ENCODE measurements around the gene MED15. TPM values are rescaled to one million over a fixed set of nuclear protein-coding genes. Genes with fewer than 3 reads are reported as not detected.

Gene MED15
- total and polyA plus RNA-seq, 4 donors, result 23.5 to 119 (median 96.9) TPM

- intact Hi-C loops (cut with DNase I), result no loop called here
- peaks cover 0 to 3% of the 10 kb centered on the region in 2 donors for H3K36me3 ChIP-seq (ENCODE audit: control insufficient read depth in 1 of 2, insufficient read depth in 2 of 2, low read length in 1 of 2)
- peaks cover 0 to 8% of the 10 kb centered on the region in 2 donors for H3K4me1 ChIP-seq (ENCODE audit: control insufficient read depth in 1 of 2, insufficient read depth in 2 of 2, low read length in 2 of 2)
- H3K27me3 ChIP-seq (ENCODE audit: control insufficient read depth in 1 of 2, insufficient read depth in 2 of 2, low read length in 1 of 2), result no peaks in the 10 kb centered on the region
- peak overlapping the region; percentile 15 to 21 for H3K27ac ChIP-seq (ENCODE audit: low read depth in 1 of 2, low read length in 2 of 2)
- no peak overlapping the region for H3K4me3 ChIP-seq (ENCODE audit: low read length in 2 of 2)
- no peak for ATAC-seq (ENCODE audit: low FRiP score)
- WGBS, 2 donors, result 9% methylated on average over 7 of the region's 7 CpGs
- no peaks in the 10 kb centered on the region for H3K9me3 ChIP-seq (ENCODE audit: control insufficient read depth, low read length)
- no peak for DNase-seq
These were observed 15.9 kb downstream of the MED15 start for GRCh38 chr22:20523086-20523983.

- Histone ChIP-seq H3K36me3 (ENCODE audit: control insufficient read depth in 1 of 2, insufficient read depth in 2 of 2, low read length in 1 of 2) (peaks cover 0 to 3% of the 10 kb centered on the region in 2 donors), H3K4me3 (ENCODE audit: low read length in 2 of 2) (no peak overlapping the region), H3K9me3 (ENCODE audit: control insufficient read depth, low read length) (no peaks in the 10 kb centered on the region), H3K27ac (ENCODE audit: low read depth in 1 of 2, low read length in 2 of 2) (no peak overlapping the region), H3K27me3 (ENCODE audit: control insufficient read depth in 1 of 2, insufficient read depth in 2 of 2, low read length in 1 of 2) (no peaks in the 10 kb centered on the region), H3K4me1 (ENCODE audit: control insufficient read depth in 1 of 2, insufficient read depth in 2 of 2, low read length in 2 of 2) (peaks cover 0 to 8% of the 10 kb centered on the region in 2 donors)
- WGBS, 2 donors, result 2 to 4% methylated on average over 1 of the region's 1 CpG
- ATAC-seq (ENCODE audit: low FRiP score) (no peak), DNase-seq (no peak)
- intact Hi-C loops (cut with DNase I), result no loop called here
These were observed 16.6 kb downstream of the MED15 start for GRCh38 chr22:20524004-20524481.

GRCh38 chr22:20525048-20525447, 17.6 kb downstream of the MED15 start:
- H3K4me3 ChIP-seq (ENCODE audit: low read length in 2 of 2), result no peak overlapping the region
- intact Hi-C loops (cut with DNase I), result no loop called here
- H3K4me1 ChIP-seq (ENCODE audit: control insufficient read depth in 1 of 2, insufficient read depth in 2 of 2, low read length in 2 of 2), result peaks cover 0 to 8% of the 10 kb centered on the region in 2 donors
- H3K9me3 ChIP-seq (ENCODE audit: control insufficient read depth, low read length), result no peaks in the 10 kb centered on the region
- no peak for DNase-seq
- H3K36me3 ChIP-seq (ENCODE audit: control insufficient read depth in 1 of 2, insufficient read depth in 2 of 2, low read length in 1 of 2), result peaks cover 0 to 3% of the 10 kb centered on the region in 2 donors
- H3K27me3 ChIP-seq (ENCODE audit: control insufficient read depth in 1 of 2, insufficient read depth in 2 of 2, low read length in 1 of 2), result no peaks in the 10 kb centered on the region
- WGBS, 2 donors, result 95 to 98% methylated on average over 7 of the region's 7 CpGs
- no peak for ATAC-seq (ENCODE audit: low FRiP score)
- no peak overlapping the region for H3K27ac ChIP-seq (ENCODE audit: low read depth in 1 of 2, low read length in 2 of 2)

- Histone ChIP-seq H3K27me3 (ENCODE audit: control insufficient read depth in 1 of 2, insufficient read depth in 2 of 2, low read length in 1 of 2) (no peaks in the 10 kb centered on the region), H3K9me3 (ENCODE audit: control insufficient read depth, low read length) (no peaks in the 10 kb centered on the region), H3K36me3 (ENCODE audit: control insufficient read depth in 1 of 2, insufficient read depth in 2 of 2, low read length in 1 of 2) (no peaks in the 10 kb centered on the region), H3K4me3 (ENCODE audit: low read length in 2 of 2) (no peak overlapping the region), H3K4me1 (ENCODE audit: control insufficient read depth in 1 of 2, insufficient read depth in 2 of 2, low read length in 2 of 2) (peaks cover 0 to 8% of the 10 kb centered on the region in 2 donors), H3K27ac (ENCODE audit: low read depth in 1 of 2, low read length in 2 of 2) (no peak overlapping the region)
- WGBS, 2 donors, result 77 to 81% methylated on average over 4 of the region's 4 CpGs
- DNase-seq, result no peak
- ATAC-seq (ENCODE audit: low FRiP score), result no peak
- intact Hi-C loops (cut with DNase I), result no loop called here
These were observed 18.9 kb downstream of the MED15 start for GRCh38 chr22:20526305-20526627.

GRCh38 chr22:20526628-20527355, 19.4 kb downstream of the MED15 start:
- Histone ChIP-seq H3K9me3 (ENCODE audit: control insufficient read depth, low read length) (no peaks in the 10 kb centered on the region), H3K27ac (ENCODE audit: low read depth in 1 of 2, low read length in 2 of 2) (peak overlapping the region in 1 of 2 donors; percentile 19), H3K4me3 (ENCODE audit: low read length in 2 of 2) (no peak overlapping the region), H3K36me3 (ENCODE audit: control insufficient read depth in 1 of 2, insufficient read depth in 2 of 2, low read length in 1 of 2) (no peaks in the 10 kb centered on the region), H3K27me3 (ENCODE audit: control insufficient read depth in 1 of 2, insufficient read depth in 2 of 2, low read length in 1 of 2) (no peaks in the 10 kb centered on the region), H3K4me1 (ENCODE audit: control insufficient read depth in 1 of 2, insufficient read depth in 2 of 2, low read length in 2 of 2) (peaks cover 0 to 8% of the 10 kb centered on the region in 2 donors)
- WGBS, 2 donors, result 78 to 81% methylated on average over 6 of the region's 6 CpGs
- no peak for ATAC-seq (ENCODE audit: low FRiP score)
- intact Hi-C loops (cut with DNase I), result no loop called here
- DNase-seq, result no peak

- 95 to 97% methylated on average over 7 of the region's 7 CpGs for WGBS, 2 donors
- Histone ChIP-seq H3K4me1 (ENCODE audit: control insufficient read depth in 1 of 2, insufficient read depth in 2 of 2, low read length in 2 of 2) (peaks cover 0 to 6% of the 10 kb centered on the region in 2 donors), H3K4me3 (ENCODE audit: low read length in 2 of 2) (no peak overlapping the region), H3K27me3 (ENCODE audit: control insufficient read depth in 1 of 2, insufficient read depth in 2 of 2, low read length in 1 of 2) (no peaks in the 10 kb centered on the region), H3K27ac (ENCODE audit: low read depth in 1 of 2, low read length in 2 of 2) (no peak overlapping the region), H3K36me3 (ENCODE audit: control insufficient read depth in 1 of 2, insufficient read depth in 2 of 2, low read length in 1 of 2) (no peaks in the 10 kb centered on the region), H3K9me3 (ENCODE audit: control insufficient read depth, low read length) (no peaks in the 10 kb centered on the region)
- intact Hi-C loops (cut with DNase I), result no loop called here
- no peak for DNase-seq
- no peak for ATAC-seq (ENCODE audit: low FRiP score)
These were observed 21.1 kb downstream of the MED15 start for GRCh38 chr22:20528405-20528978.

- 72 to 82% methylated on average over 15 of the region's 15 CpGs for WGBS, 2 donors
- Histone ChIP-seq H3K27ac (ENCODE audit: low read depth in 1 of 2, low read length in 2 of 2) (peak overlapping the region; percentile 53 to 87), H3K9me3 (ENCODE audit: control insufficient read depth, low read length) (no peaks in the 10 kb centered on the region), H3K4me3 (ENCODE audit: low read length in 2 of 2) (no peak overlapping the region), H3K36me3 (ENCODE audit: control insufficient read depth in 1 of 2, insufficient read depth in 2 of 2, low read length in 1 of 2) (no peaks in the 10 kb centered on the region), H3K27me3 (ENCODE audit: control insufficient read depth in 1 of 2, insufficient read depth in 2 of 2, low read length in 1 of 2) (no peaks in the 10 kb centered on the region), H3K4me1 (ENCODE audit: control insufficient read depth in 1 of 2, insufficient read depth in 2 of 2, low read length in 2 of 2) (no peaks in the 10 kb centered on the region)
- DNase-seq (no peak), ATAC-seq (ENCODE audit: low FRiP score) (no peak)
- intact Hi-C loops (cut with DNase I), result loop anchor here in 1 of 2 donors (1.0 kb wide), 1 partner anchor 21 kb away; no protein-coding TSS in a partner anchor
These were observed 23.2 kb downstream of the MED15 start for GRCh38 chr22:20530368-20531153.

- Histone ChIP-seq H3K27ac (ENCODE audit: low read depth in 1 of 2, low read length in 2 of 2) (peak overlapping the region; percentile 53 to 87), H3K27me3 (ENCODE audit: control insufficient read depth in 1 of 2, insufficient read depth in 2 of 2, low read length in 1 of 2) (no peaks in the 10 kb centered on the region), H3K4me1 (ENCODE audit: control insufficient read depth in 1 of 2, insufficient read depth in 2 of 2, low read length in 2 of 2) (no peaks in the 10 kb centered on the region), H3K9me3 (ENCODE audit: control insufficient read depth, low read length) (no peaks in the 10 kb centered on the region), H3K4me3 (ENCODE audit: low read length in 2 of 2) (no peak overlapping the region), H3K36me3 (ENCODE audit: control insufficient read depth in 1 of 2, insufficient read depth in 2 of 2, low read length in 1 of 2) (no peaks in the 10 kb centered on the region)
- ATAC-seq (ENCODE audit: low FRiP score) (no peak), DNase-seq (no peak)
- intact Hi-C loops (cut with DNase I), result no loop called here
- WGBS, 2 donors, result 0 to 6% methylated on average over 1 of the region's 1 CpG
These were observed 23.7 kb downstream of the MED15 start for GRCh38 chr22:20531154-20531403.

Measured in aorta (tissue), 5 donors.